Activated T-helper 1 cell treated with anti-CD3 and anti-CD28 coated beads, Interleukin-2, amount 50 U/mL, for 16 hours (primary cell): ENCODE data around the gene AIG1.

ENCODE experiments used
- DNase-seq, 2 donors: peaks; one replicate each; pipeline ENCODE4 v3.0.0-alpha.2; 2020; ENCODE audit warnings: low read depth in 1 of 2, low spot score in 1 of 2

The AIG1 gene

GRCh38 chr6:143261899-143262436 lies 201.3 kb downstream of the AIG1 start:
- DNase-seq: no peak

- no peak for DNase-seq
Measured at GRCh38 chr6:143262859-143263258, 202.2 kb downstream of the AIG1 start.

GRCh38 chr6:143264379-143264778 lies 203.7 kb downstream of the AIG1 start:
- no peak for DNase-seq

- no peak for DNase-seq
Measured at GRCh38 chr6:143264986-143265764, 204.5 kb downstream of the AIG1 start.

- DNase-seq: no peak
Measured at GRCh38 chr6:143267760-143268159, 207.1 kb downstream of the AIG1 start.

GRCh38 chr6:143268439-143268838 lies 207.8 kb downstream of the AIG1 start:
- DNase-seq: no peak

- no peak for DNase-seq
Measured at GRCh38 chr6:143270026-143270425, 209.3 kb downstream of the AIG1 start.

- DNase-seq: no peak
Measured at GRCh38 chr6:143271024-143271423, 210.3 kb downstream of the AIG1 start.

GRCh38 chr6:143276436-143276835 lies 215.7 kb downstream of the AIG1 start:
- DNase-seq: no peak

- no peak for DNase-seq
Measured at GRCh38 chr6:143279385-143279784, 218.7 kb downstream of the AIG1 start.

GRCh38 chr6:143283887-143284645 lies 223.4 kb downstream of the AIG1 start:
- no peak for DNase-seq

- no peak for DNase-seq
Measured at GRCh38 chr6:143286251-143286795, 225.6 kb downstream of the AIG1 start.

GRCh38 chr6:143288923-143289322 lies 228.2 kb downstream of the AIG1 start:
- DNase-seq: no peak

- no peak for DNase-seq
Measured at GRCh38 chr6:143290206-143290605, 229.5 kb downstream of the AIG1 start.

- DNase-seq: no peak
Measured at GRCh38 chr6:143293523-143293922, 232.8 kb downstream of the AIG1 start.

- DNase-seq: no peak
Measured at GRCh38 chr6:143294265-143294860, 233.7 kb downstream of the AIG1 start.

- no peak for DNase-seq
Measured at GRCh38 chr6:143295932-143296331, 235.2 kb downstream of the AIG1 start.

- DNase-seq: no peak
Measured at GRCh38 chr6:143298071-143298470, 237.4 kb downstream of the AIG1 start.

- no peak for DNase-seq
Measured at GRCh38 chr6:143299253-143300166, 238.8 kb downstream of the AIG1 start.

- DNase-seq: no peak
Measured at GRCh38 chr6:143301188-143301587, 240.5 kb downstream of the AIG1 start.
